ENCODE results near the gene CCDC117. TPM values are rescaled to one million over a fixed set of nuclear protein-coding genes. Genes with fewer than 3 reads are reported as not detected.
"Not testable (repeated sequence)": the region's sequence is repeated elsewhere in the genome, so short reads cannot be mapped to it uniquely, and the experiment has no call there.

CCDC117 gene, protein sequence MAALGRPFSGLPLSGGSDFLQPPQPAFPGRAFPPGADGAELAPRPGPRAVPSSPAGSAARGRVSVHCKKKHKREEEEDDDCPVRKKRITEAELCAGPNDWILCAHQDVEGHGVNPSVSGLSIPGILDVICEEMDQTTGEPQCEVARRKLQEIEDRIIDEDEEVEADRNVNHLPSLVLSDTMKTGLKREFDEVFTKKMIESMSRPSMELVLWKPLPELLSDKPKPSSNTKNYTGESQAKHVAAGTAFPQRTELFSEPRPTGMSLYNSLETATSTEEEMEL
- 19.7 TPM for polyA plus RNA-seq (2012; ENCODE audit: missing spikeins)

GRCh38 chr22:28772633-28773460 is at the start of gene CCDC117:
Gene CCDC117 (plus strand): TSS chr22:28772695. CDS start chr22:28772850, 155 bp downstream.
- FAIRE-seq (peak; percentile 97), DNase-seq (ENCODE audit: insufficient read length) (peak; percentile 94)
- TF ChIP-seq TAF1 (IDR thresholded peaks at IDR 0.05; ENCODE audit: borderline replicate concordance, low read depth, low read length), result 0 out of 2 replicates have a peak, but pooled peaks have one; percentile 37
- TF ChIP-seq POLR2A (IDR thresholded peaks at IDR 0.05; ENCODE audit: low read depth, low read length), result peak; percentile 84; the same call in 1 of the 2 replicates
- TF ChIP-seq POLR2AphosphoS5 (IDR thresholded peaks at IDR 0.05; ENCODE audit: low read depth, low read length), result peak; percentile 54; the same call in 1 of the 2 replicates

DNA sequence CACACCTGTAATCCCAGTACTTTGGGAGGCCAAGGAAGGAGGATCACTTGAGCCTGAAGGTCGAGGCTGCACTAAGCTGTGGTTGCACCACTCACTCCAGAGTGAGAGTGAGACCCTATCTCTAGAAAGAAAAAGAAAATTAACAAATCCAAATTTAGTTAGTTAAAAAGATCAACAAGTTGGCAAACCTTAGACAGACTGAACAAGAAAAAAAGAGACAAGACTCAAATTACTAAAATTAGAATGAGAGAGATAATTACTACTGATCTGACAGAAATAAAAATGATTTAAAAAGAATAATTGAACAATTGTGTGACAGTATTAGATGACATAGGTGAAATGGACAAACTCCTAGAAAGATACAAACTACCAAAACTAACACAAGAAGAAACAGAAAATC is 44.5 kb upstream of the CCDC117 start:
- no peak for FAIRE-seq
- no peak for DNase-seq (ENCODE audit: insufficient read length)
- TF ChIP-seq TAF1 (IDR thresholded peaks at IDR 0.05; ENCODE audit: borderline replicate concordance, low read depth, low read length), result no peak
- no peak for TF ChIP-seq POLR2AphosphoS5 (IDR thresholded peaks at IDR 0.05; ENCODE audit: low read depth, low read length)
- TF ChIP-seq POLR2A (IDR thresholded peaks at IDR 0.05; ENCODE audit: low read depth, low read length), result no peak

DNA sequence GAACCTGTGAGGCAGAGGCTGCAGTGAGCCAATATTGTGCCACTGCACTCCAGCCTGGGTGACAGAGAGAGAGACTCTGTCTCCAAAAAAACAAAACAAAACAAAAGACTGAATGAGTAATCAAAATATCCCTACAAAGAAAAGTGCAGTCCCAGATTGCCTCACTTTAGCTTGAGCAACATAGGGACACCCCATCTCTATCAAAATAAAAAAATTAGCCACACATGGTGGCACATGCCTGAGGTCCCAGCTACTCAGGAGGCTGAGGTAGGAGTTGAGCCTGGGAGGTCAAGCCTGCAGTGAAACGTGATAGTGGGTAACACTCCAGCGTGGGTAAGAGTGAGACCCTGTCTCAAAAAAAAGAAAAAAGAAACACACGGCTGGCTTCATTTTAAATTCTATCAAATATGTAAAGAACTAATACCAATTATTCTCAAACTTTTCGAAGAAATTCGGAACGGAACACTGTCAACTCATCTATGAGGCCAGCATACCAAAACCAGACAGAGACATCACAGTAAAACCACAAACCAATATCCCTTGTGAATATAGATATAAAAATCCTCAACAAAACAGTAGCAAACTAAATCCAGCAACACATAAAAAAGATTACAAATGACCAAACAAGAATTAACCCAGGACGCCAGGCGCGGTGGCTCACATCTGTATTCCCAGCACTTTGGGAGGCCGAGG is 43.7 kb upstream of the CCDC117 start:
- TF ChIP-seq POLR2A (IDR thresholded peaks at IDR 0.05; ENCODE audit: low read depth, low read length), result no peak
- TF ChIP-seq POLR2AphosphoS5 (IDR thresholded peaks at IDR 0.05; ENCODE audit: low read depth, low read length), result no peak
- no peak for TF ChIP-seq TAF1 (IDR thresholded peaks at IDR 0.05; ENCODE audit: borderline replicate concordance, low read depth, low read length)
- FAIRE-seq, result no peak

DNA sequence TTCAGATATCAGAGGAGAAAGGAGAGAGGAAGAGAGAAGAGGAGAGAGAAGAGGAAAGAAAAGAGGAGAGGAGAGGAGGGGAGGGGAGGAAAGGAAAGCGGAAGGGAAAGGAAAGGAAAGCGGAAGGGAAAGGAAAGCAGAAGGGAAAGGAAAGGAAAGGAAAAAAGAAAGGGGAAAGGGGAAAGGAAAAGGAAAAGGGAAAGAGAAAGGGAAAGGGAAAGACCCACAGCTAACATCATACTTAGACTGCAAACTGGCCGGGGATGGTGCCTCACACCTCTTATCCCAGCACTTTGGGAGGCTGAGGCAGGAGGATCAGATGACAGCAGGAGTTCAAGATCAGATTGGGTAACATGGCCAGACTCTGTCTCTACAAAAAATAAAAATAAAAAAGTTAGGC is 42.3 kb upstream of the CCDC117 start:
- no peak for TF ChIP-seq POLR2AphosphoS5 (IDR thresholded peaks at IDR 0.05; ENCODE audit: low read depth, low read length)
- TF ChIP-seq POLR2A (IDR thresholded peaks at IDR 0.05; ENCODE audit: low read depth, low read length), result no peak
- TF ChIP-seq TAF1 (IDR thresholded peaks at IDR 0.05; ENCODE audit: borderline replicate concordance, low read depth, low read length), result no peak
- no peak for FAIRE-seq
- DNase-seq (ENCODE audit: insufficient read length), result no peak

More for the DNA sequence above, 43.7 kb upstream of the CCDC117 start:
- no peak for DNase-seq (ENCODE audit: insufficient read length)

GRCh38 chr22:28734393-28734792 is 38.1 kb upstream of the CCDC117 start:
- DNase-seq (ENCODE audit: insufficient read length), result no peak
- no peak for FAIRE-seq
- no peak for TF ChIP-seq TAF1 (IDR thresholded peaks at IDR 0.05; ENCODE audit: borderline replicate concordance, low read depth, low read length)
- no peak for TF ChIP-seq POLR2A (IDR thresholded peaks at IDR 0.05; ENCODE audit: low read depth, low read length)
- no peak for TF ChIP-seq POLR2AphosphoS5 (IDR thresholded peaks at IDR 0.05; ENCODE audit: low read depth, low read length)

- TF ChIP-seq POLR2A (IDR thresholded peaks at IDR 0.05; ENCODE audit: low read depth, low read length) (no peak), POLR2AphosphoS5 (IDR thresholded peaks at IDR 0.05; ENCODE audit: low read depth, low read length) (no peak), TAF1 (IDR thresholded peaks at IDR 0.05; ENCODE audit: borderline replicate concordance, low read depth, low read length) (no peak)
- DNase-seq (ENCODE audit: insufficient read length) (no peak), FAIRE-seq (peak; percentile 5)
Observed at GRCh38 chr22:28736301-28737155, 36.0 kb upstream of the CCDC117 start.

DNA sequence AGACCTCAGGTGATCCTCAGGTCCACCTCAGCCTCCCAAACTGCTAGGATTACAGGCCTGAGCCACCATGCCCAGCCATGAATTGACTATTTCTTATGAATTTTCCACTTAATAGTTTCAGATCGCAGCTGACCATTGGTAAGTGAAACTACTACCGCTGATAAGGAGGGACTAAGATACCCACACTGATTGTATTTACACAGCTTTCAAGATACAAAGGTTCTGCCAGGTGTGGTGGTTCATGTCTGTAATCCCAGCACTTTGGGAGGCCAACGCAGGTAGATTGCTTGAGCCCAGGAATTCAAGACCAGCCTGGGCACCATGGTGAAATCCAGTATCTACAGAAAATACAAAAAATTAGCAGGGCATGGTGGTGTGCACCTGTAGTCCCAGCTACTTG is 34.8 kb upstream of the CCDC117 start:
- no peak for FAIRE-seq
- TF ChIP-seq POLR2A (IDR thresholded peaks at IDR 0.05; ENCODE audit: low read depth, low read length), result no peak
- TF ChIP-seq TAF1 (IDR thresholded peaks at IDR 0.05; ENCODE audit: borderline replicate concordance, low read depth, low read length), result no peak
- no peak for TF ChIP-seq POLR2AphosphoS5 (IDR thresholded peaks at IDR 0.05; ENCODE audit: low read depth, low read length)
- DNase-seq (ENCODE audit: insufficient read length), result no peak

DNA sequence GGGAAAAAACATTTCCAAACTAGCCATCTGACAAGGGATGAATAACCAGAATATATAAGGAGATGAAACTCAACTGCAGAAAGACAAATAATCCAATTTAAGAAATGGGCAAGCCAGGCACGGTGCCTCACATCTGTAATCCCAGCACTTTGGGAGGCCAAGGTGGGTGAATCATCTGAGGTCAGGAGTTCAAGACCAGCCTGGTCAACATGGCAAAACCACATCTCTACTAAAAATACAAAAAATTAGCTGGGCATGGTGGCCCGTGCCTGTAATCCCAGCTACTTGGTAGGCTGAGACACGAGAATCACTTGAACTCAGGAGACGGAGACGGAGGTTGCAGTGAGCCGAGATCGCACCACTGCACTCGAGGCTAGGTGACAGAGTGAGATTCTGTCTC is 33.6 kb upstream of the CCDC117 start:
- not testable (repeated sequence) for DNase-seq (ENCODE audit: insufficient read length); FAIRE-seq

DNA sequence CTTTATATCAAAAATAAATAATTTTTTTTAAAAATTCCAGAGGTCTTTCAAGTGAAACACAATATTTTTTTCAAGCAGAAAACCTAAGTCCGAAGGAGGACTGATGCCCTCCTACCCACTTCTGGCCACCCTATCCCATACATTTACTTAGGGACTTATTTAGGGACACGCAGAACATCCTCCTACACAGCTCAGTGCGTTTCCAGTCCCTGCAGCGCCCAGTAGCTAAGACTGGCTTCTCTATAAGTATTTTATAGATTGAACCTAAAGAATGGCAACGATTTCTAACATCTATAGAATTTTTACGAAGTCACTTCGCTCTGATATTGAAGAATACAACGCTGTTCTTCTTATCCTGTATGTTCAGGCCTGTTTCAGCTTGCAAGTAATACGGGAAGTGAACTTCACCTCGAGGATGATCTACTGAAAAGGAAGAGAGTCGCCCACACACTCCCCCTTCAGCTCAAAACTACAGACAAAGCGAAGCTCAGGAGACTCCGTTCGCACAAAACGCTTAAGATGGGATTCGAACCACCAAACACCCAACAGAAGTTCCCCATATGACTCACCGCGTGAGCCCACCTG is 31.2 kb upstream of the CCDC117 start:
- FAIRE-seq (no peak), DNase-seq (ENCODE audit: insufficient read length) (no peak)
- no peak for TF ChIP-seq POLR2AphosphoS5 (IDR thresholded peaks at IDR 0.05; ENCODE audit: low read depth, low read length)
- TF ChIP-seq POLR2A (IDR thresholded peaks at IDR 0.05; ENCODE audit: low read depth, low read length), result no peak
- TF ChIP-seq TAF1 (IDR thresholded peaks at IDR 0.05; ENCODE audit: borderline replicate concordance, low read depth, low read length), result no peak

DNA sequence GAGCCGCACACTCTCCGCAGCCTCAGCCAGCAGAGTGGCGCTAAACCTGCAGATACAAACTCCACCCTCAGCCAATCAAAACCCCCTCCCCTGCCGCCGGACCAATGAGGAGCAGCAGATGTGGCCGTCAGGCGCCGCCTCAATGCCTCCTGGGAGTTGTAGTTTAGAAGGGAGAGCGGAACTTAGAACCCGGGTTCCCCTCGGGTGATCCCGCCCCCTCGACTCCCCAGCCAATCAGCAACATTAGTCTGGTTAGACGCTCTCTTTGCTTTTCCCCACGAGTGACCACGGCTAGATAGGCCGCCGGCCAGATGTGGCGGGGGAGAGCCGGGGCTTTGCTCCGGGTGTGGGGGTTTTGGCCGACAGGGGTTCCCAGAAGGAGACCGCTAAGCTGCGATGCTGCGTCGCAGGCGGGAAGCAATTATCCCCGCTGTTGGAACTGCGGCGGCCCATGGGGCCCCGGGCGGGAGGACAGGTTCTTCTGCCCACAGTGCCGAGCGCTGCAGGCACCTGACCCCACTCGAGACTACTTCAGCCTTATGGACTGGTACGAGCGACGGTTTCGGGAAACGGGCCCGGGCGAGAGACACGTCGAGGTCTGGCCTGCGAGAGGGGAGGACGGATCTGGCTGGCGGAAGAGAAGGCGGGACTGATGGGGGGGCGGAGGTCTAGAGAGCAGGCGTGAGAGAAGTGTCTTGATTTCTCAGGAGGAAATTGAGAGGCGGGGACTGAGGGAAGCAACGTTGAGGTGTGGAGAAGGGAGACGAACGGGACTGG is 30.5 kb upstream of the CCDC117 start, which contains the start of the genes CHEK2 and HSCB:
Gene CHEK2, minus strand, starts transcription at position 36 of the 777 bp plus-strand sequence. CDS start 7,099 bp downstream, outside the sequence.
Gene HSCB, plus strand, starts transcription at position 255 of the 777 bp plus-strand sequence. Its CDS starts 57 bp downstream, at position 312.
- TF ChIP-seq POLR2A (IDR thresholded peaks at IDR 0.05; ENCODE audit: low read depth, low read length) (peak; percentile 80), TAF1 (IDR thresholded peaks at IDR 0.05; ENCODE audit: borderline replicate concordance, low read depth, low read length) (peak; percentile 62; the same call in 1 of the 2 replicates), POLR2AphosphoS5 (IDR thresholded peaks at IDR 0.05; ENCODE audit: low read depth, low read length) (peak; percentile 81)

More for the DNA sequence above, 30.5 kb upstream of the CCDC117 start, which contains the start of the genes CHEK2 and HSCB:
- FAIRE-seq (peak; percentile 99), DNase-seq (ENCODE audit: insufficient read length) (peak; percentile 88)

All from GM12892 (cell line).